Endometrium (tissue), 2 donors: ENCODE measurements around the gene SPC24.
A peak's percentile ranks its signal among the peaks of the same experiment; 100 is the strongest.
"Not testable (repeated sequence)": the region's sequence is repeated elsewhere in the genome, so short reads cannot be mapped to it uniquely, and the experiment has no call there.

ENCODE experiments used
- FAIRE-seq: peaks from 2 replicates; lab custom pipeline; 2012; peaks lifted over from hg19 to GRCh38; lab: Jason Lieb, UNC
- donor health status: control.
- donor health status: control.

SPC24 gene

DNA sequence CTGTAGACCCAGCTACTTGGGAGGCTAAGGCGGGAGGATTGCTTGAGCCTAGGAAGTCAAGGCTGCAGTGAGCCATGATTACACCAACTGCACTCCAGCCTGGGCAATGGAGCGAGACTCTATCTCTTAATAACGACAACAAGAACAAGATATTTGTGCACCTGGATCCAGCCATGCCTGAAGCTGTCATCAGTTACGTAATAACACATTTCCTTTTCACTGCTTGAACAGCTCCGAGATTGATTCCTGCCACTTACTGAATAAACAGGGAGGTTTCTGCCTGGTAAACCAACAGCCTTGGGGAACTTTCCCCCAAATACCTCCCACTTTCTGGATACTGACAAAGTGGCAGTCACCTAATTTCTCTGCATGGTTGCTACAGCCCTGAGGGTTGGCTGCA is 36.4 kb upstream of the SPC24 start:
- FAIRE-seq = no peak

DNA sequence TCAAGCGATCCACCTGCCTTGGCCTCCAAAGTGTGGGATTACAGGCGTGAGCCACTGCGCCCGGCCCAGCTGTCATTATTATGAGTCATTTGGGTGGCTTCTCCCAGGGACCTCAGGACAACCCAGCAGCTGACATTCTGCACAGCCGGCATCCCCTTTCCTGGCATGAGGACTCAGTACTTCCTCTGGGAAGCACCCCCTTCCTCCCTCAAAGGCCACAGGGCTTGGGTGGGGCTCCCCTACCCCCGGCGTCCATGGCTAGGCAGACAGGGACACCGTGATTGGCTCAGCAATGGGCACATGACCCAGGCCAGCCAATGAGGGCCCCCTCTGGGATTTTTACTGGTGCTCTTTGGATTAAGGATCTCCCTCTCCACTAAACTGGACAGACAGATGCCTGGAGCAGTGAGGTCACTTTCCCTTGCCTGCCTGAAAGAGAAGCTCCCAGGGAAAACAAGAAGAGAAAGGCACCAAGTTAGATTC is 35.7 kb upstream of the SPC24 start:
- FAIRE-seq = no peak

DNA sequence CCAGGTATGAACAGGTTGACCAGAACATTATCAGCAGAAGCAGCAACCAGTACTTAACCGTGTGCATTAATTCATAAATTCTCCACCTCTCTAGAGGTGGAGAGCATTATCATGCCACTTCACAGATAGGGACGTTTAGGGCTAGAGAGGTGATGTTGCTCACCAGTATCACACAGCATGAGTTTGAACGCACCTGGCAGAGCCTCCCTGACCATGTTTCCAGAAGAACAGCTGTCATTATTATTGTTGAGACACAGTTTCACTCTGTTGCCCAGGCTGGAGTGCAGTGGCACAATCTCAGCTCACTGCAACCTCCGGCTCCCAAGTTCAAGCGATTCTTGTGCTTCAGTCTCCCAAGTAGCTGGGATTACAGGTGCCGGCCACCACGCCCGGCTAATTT is 34.9 kb upstream of the SPC24 start:
- no peak for FAIRE-seq

DNA sequence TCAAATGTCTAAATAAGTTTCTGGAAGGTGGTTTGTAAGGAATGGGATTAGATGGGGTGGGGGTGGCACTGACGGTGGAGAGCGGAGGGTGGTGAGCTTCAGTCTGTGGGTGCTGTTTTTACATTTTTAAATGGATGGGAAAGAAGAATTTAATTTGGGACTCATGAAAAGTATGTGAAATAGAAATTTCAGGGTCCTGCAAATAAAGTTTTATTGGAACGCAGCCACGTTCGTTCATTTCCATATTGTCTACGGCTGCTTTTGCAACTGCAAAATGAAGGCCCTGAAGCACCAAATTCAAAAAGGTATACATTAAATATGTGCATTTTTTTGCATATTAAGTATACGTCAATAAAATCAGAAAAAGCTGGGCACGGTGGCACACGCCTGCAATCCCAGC is 31.9 kb upstream of the SPC24 start:
- no peak for FAIRE-seq

DNA sequence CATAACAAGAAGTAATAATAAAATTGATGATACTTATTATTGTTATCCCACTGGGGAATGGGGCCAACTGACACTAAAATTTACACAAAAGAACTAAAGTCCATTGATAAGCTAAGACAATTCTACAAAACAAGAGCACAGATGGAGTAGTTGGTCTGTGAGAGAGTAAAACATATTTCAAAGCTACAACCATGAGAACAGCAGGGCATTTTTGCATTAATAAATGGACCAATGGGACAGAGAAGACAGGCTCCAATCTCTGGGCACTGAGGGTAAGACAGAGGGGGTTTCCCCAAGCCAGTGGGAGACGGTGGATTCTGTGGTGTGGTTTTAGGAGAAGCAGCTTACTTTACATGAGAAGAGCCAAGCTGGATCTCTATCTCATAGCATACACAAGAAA is 27.4 kb upstream of the SPC24 start:
- no peak for FAIRE-seq

DNA sequence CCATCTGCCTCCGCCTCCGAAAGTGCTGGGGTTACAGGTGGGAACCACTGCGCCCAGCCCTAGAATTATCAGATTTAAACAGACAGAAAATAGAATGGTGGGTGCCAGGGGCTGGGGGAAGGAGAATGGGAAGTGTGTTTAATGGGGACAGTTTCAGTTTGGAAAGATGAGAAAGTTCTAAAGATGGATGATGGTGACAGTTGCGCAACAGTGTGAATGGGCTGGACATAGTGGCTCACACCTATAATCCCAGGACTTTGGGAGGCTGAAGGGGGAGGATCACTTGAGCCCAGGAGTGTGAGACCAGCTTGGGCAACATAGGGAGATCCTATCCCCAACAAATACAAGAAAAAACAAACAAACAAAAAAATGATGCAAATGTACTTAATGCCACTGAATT is 25.9 kb upstream of the SPC24 start:
- FAIRE-seq = no peak

DNA sequence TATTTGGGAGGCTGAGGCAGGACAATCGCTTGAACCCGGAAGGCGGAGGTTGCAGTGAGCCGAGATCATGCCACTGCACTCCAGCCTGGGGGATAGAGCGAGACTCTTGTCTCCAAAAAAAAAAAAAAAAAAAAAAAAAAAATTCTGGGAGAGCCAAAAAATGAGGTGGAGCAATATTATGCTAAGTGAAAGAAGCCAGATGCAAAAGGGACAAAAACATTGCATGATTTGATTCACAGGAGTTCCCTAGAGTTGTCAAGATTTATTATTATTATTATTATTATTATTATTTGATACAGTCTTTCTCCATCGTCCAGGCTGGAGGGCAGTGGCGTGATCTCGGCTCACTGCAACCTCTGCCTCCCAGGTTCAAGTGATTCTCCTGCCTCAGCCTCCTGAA is 25.4 kb upstream of the SPC24 start:
- FAIRE-seq = not testable (repeated sequence)

DNA sequence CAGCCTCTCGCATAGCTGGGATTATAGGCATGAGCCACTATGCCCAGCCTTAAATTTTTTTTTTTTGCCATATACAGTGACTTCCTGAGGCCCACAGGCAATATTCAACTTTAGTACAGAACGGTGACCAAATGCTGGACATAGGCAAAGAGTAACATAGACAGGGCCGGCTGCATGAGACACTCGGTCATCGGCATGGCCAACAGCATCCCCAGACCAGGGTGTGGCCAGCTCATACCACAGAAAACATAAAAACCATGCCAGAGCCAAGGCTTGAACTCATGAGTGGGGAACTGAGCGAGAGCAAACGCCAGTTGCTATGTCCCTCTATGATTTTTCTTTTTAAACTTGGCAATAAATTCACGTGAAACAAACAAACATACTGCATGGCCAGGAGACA is 24.8 kb upstream of the SPC24 start:
- no peak for FAIRE-seq

DNA sequence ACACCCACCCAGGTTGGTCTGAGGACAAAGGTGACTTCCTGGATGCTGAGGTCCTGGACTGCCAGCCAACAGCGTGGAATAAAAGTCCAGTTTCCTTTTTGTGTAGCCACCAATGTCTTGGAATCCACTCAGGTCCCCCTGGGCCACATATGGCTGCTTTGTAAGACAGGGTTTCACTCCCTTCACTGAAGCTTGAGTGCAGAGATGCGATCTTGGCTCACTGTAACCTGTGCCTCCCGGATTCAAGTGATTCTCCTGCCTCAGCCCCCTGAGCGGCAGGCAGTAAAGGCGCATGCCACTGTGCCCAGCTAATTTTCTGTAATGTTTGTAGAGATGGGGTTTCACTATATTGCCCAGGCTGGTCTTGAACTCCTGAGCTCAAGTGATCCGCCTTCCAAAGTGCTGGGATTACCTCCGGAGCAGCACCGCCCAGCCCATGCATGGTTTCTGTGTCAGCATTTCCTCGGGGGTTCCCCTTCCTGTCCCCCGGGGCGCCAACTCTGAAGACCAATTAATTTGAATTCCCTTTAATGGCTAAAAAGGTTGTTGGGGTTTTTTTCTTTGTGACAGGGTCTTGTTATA is 24.2 kb upstream of the SPC24 start:
- FAIRE-seq = no peak

DNA sequence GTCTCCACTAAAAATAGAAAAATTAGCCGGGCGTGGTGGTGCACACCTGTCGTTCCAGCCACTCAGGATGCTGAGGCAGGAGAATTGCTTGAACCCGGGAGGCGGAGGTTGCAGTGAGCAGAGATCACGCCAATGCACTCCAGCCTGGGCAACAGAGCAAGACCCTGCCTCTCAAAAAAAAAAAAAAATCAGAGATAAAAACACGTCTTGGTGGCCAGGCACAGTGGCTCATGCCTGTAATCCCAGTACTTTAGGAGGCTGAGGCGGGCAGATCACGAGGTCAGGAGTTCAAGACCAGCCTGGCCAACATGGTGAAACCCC is 23.5 kb upstream of the SPC24 start:
- FAIRE-seq = not testable (repeated sequence)

DNA sequence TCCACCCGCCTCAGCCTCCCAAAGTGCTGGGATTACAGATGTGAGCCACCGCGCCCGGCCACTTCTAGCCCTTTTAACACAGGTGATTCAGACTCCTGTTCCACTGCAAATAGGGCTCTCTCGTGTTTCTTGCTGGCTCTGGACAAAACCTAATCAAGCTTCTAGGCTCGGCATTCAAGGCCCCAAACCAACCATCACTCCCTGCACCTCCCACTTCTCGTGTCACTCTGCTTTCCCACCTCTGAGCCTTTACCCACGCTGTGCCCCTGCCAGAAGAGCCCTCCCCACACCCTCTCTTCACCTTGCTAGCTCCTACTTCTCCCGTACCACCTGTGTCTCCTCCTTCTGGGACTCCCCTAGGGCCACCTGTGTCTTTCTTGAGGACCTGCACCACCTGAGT is 22.0 kb upstream of the SPC24 start:
- no peak for FAIRE-seq

DNA sequence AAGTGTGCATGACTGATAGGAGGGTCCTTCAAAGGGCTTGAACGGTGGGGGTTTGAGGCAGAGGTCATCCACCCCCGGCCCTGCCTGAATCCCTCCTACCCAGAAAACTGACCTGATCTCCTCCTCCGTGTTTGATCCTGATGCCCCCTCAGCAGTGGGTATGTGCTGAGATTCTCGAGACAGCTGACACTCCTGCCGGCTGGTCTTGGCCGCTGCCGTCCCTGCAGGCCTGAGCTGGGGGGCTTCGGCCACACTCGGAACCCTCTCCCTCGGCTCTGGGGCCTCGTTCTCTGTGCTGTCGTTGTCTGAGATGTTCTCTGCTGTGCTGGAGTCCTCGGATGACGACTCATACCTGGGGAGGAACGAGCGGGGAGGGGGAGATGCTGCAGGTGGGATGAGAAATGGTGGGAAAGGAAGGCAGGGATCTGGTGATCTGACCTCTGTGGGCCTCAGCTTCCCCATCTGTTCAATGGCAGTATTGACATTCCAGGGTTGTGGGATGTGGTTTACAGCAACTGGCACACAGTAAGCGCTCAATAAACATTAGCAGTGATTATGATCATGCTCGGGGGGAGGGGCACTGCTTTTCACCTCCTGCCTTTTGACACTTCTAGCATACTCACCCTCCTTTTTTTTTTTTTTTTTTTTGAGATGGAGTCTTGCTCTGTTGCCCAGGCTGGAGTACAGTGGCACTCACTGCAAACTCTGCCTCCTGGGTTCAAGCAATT is 21.0 kb upstream of the SPC24 start:
- no peak for FAIRE-seq

DNA sequence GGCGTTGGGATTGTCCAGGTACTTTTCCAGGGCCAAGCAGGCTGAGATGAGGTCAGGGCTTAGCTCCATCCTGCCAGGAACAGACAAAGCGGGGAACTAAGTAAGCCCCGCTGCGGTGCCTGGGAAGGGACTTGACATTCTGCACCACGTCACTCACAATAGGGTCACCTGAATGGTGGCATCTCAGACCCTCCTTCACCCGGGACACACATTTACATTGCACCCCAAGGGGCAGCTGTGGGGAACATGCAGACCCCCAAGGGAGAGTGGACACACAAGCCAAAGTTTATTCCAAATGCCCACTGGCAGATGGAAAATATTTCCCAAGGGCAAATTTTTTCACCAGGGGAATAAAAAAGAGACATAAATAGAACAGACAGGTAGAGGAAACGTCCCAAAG is 20.3 kb upstream of the SPC24 start:
- no peak for FAIRE-seq

DNA sequence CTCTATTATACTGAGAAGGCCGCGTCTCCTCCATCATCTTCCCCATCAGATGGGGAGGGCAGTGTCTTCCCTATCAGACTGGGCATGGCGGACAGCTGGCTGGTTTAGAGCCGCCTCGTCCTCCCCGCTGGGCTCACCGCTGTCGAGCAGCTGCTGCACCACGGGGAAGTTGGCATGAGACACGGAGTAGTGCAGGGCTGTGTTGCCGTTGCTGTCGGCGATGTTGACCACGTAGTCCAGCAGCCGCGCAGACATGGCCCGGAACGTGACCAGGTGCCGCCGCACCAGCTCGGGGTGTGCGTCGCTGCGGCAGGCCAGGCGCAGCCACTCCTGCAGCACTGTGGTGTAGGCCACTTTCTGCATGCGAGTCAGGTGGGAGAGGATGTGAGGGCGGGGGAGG is 18.8 kb upstream of the SPC24 start:
- FAIRE-seq = no peak

DNA sequence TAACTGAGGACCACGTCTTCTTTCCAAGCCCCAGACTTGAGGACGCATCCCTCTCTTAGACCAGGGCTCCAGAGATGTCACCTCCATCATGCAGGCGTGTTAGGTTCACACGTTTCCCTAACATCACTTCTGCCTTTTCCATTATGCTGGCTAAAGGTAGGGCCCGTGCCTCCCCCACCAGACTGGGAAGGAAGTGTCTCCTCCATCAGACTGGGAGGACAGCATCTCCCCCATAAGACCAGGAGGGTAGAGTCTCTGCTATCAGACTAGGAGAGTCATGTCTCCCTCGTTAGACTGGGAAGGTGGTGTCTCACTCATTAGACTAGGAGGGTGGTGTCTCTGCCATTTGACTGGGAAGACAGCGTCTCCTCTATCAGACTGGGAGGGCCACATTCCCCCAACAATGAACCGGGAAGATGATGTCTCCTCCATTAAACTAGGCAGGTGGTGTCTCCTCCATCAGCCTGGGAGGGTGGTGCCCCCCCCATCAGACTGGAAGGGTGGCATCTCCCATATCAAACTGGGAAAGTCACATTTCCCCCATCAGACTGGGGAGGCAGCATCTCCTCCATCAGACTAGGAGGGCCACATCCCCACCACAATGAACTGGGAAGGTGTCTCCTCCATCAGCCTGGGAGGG is 18.1 kb upstream of the SPC24 start:
- no peak for FAIRE-seq

DNA sequence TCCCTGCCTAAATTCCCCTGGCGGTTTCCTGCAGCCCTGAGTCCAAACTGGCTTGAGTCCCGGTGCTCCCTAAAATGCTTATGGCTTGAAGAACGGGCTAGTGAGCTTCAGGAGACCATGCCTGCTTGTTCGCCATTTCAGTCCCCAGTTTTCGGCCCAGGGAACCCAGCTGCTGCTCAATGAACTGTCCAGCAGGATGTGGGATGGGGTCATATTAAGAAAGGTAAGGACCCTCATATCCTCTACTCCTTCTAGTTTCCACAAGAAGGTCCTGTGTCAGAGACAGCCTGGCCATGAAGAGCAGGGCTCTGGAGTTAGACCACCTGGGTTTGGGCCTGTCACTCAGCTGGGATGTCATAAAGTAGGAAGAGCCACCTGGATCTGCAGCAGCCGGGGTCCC is 17.0 kb upstream of the SPC24 start:
- no peak for FAIRE-seq

DNA sequence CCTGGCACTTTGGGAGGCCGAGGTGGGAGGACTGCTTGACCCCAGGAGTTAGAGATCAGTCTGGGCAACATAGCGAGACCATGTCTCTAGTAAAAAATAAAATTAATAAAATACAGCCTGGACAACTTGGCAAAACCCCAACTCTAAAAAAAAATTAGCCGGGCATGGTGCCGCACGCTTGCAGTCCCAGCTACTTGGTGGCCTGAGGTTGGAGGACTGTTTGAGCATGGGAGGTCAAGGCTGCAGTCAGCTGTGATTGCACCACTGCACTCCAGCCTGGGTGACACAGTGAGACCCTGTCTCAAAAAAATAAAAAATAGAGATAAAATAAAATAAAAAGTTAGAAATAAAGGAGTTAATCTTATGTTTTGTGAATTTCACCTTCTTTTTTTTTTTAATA is 15.6 kb upstream of the SPC24 start:
- no peak for FAIRE-seq

DNA sequence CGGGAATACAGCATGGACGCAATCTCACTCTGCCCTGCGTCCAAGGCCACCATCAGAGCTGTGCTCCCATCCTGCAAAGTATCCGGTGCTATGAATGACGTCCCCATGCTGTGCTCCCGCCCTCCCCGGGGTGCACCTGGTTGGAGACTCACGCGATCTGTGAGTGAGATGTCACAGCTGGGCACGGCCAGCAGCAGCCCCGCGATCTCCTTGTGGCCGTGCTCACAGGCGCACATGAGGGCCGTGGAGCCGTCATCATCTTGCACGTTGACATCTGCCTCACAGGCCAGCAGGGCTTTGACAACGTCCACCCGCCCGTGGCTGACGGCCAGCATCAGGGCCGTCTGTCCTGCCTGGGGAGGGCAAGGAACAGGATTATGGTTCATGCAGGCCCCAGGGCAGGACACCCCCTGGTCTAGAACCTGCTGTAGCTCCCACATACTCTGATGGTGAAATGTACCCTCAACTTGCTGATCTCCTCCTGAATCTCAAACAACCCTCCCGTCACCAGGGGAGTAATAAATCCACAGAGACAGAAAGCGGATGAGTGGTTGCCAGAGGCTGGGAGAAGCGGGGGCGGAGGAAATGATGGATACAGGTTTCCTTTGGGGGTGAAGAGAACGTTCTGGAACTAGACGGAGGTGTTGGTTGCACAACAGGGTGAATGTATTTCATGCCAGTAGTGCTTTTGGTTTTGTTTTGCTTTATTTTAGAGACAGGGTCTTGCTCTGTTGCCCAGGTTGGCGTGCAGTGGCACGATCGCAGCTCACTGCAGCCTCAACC is 14.5 kb upstream of the SPC24 start:
- no peak for FAIRE-seq

DNA sequence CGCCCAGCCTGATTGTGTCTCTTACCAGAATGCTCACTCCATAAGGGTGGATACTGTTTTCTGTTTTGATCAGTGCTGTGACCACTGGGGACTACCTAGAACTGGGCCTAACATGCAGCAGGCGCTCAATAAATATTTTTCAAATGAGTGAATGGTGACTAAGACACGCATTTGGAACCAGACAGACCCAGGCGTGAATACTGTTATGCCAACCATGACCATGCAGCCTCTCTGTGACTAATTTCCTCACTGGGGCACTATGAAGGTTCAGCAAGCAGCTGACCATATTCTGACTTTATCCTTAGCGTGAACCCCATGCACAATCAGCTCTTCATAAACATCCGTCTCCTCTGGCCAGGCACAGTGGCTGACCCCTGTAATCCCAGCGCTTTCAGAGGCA is 13.0 kb upstream of the SPC24 start:
- FAIRE-seq = no peak

DNA sequence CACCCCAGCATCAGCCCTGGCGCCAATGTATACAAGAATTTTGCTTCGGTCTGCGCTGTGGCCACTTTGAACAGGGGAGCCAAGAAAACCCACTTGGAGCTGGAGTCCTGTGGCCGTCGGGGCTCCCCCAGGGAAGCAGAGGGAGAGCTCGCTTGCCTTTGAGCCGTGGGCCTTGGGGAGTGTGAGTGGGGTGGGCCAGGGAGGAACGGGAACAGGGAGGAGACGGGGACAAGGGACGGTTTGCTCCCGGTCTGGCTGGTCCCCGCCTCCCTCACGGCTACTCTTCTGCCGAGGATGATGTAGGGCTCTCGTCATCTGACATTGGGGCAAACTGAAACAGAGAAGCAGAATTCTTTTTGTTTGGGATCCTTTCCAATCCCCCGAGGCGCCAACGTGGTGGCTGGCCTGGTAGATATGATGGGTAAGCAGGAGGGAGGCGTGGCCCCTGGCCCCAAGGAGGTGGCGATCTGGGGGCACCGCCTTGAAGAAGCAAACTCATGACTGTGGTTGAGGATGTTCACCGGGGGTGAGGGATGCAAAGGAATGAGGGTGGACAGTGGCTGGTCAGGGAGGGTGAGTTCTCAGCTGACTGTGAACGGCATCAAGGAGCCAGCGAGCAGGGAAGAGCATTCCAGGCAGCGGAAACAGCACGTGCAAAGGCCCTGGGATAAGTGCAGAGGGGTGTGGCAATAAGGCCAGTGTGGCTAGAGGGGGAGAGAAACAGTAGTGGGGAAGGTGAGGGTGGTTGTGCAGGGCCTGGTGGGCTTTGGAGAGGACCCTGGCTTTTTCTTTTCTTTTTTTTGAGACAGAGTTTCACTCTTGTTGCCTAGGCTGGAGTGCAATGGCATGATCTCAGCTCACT is 10.9 kb upstream of the SPC24 start:
- no peak for FAIRE-seq

DNA sequence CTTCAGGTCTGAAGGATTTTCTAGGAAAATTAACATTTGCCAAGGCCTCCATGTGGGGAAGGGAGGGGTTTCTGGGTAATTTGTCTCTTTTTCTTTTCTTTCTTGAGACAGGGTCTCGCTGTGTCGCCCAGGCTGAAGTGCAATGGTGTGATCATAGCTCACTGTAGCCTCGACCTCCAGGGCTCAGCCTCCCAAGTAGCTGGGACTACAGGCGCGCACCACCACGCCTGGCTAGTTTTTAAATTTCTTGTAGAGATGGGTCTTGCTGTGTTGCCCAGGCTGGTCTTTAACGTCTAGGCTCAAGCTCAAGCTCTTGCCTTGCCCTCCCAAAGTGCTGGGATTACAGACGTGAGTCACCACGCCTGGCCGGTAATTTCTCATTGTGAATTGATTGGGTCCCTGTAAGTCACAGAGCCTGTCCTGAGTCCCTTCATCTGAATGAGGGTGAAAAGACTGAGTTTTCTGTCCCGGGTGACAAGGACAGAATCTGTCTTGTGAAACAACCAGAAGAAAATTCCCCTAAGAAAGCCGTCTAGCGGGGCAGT is 10.0 kb upstream of the SPC24 start:
- FAIRE-seq = no peak

DNA sequence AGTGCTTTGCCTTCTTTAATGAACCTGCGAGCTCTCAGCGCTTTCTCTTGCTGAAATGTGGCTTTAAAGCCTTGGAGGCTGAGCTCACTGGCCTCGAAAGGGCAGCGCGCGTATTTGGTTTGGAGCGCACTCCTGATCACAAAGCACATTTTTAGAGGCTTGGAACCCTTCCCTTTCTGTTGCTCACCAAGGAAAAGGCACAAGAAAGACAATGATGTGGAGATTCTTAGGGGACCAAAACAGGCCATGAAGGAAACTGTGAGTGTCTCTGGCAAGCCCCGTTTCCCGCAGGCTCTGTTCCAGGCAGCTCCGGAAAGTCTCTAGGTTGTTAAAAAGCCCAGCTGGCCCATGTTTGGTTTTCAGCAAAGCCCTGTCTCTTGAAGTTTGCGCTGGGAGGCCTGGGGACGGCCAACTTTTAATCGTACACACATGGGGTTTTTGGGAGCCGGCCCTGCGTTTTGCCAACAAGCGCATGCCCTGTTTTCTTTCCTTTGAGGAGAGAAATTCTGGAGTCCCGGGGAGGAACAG is 9.4 kb upstream of the SPC24 start:
- FAIRE-seq = peak; percentile 89
